GM13977 (cell line): ENCODE data around the gene RAI14.

ENCODE experiments used
- DNase-seq: peaks from one replicate; pipeline ENCODE4 v3.0.0; 2012; ENCODE audit warnings: low spot score
- CTCF ChIP-seq: IDR thresholded peaks from 2 replicates; pipeline ENCODE4 v1.5.1; 2012; ENCODE audit warnings: mild to moderate bottlenecking, control low read depth; ENCODE audit not compliant: insufficient read depth; ENCODE audit errors: extremely low read depth, missing control alignments
- in situ Hi-C: fragments of 300-500 bp; cut with MboI; formaldehyde crosslinking; loops from one replicate; pipeline ENCODE4 v1.12.0; 2022; ENCODE audit warnings: low sequenced_read_pairs, low pct_unique_long_range_greater_than_20kb, mixed read lengths, inconsistent platforms; ENCODE audit not compliant: unreplicated experiment

The RAI14 gene

GRCh38 chr5:34841816-34842215 is 185.7 kb downstream of the RAI14 start:
- no peak for DNase-seq
- in situ Hi-C loops, result no loop called here
- TF ChIP-seq CTCF, result no peak

- TF ChIP-seq CTCF, result no peak
- DNase-seq, result no peak
- in situ Hi-C loops, result no loop called here
Measured at GRCh38 chr5:34842554-34842953, 186.4 kb downstream of the RAI14 start.

- in situ Hi-C loops, result no loop called here
- no peak for DNase-seq
Measured at GRCh38 chr5:34843497-34843896, 187.4 kb downstream of the RAI14 start.

GRCh38 chr5:34844106-34844505 is 188.0 kb downstream of the RAI14 start:
- no peak for DNase-seq
- no peak for TF ChIP-seq CTCF
- in situ Hi-C loops, result no loop called here

More at GRCh38 chr5:34843497-34843896, 187.4 kb downstream of the RAI14 start:
- TF ChIP-seq CTCF, result no peak

- no peak for DNase-seq
- in situ Hi-C loops, result no loop called here
- no peak for TF ChIP-seq CTCF
Measured at GRCh38 chr5:34844999-34845398, 188.9 kb downstream of the RAI14 start.

- no peak for DNase-seq
- in situ Hi-C loops, result no loop called here
- TF ChIP-seq CTCF, result no peak
Measured at GRCh38 chr5:34847056-34847455, 190.9 kb downstream of the RAI14 start.

GRCh38 chr5:34847552-34847951 is 191.4 kb downstream of the RAI14 start:
- in situ Hi-C loops, result no loop called here
- DNase-seq, result no peak
- no peak for TF ChIP-seq CTCF
